DND-41 (cell line): ENCODE measurements around the gene SMARCAL1.

Source experiments
- CTCF ChIP-seq: IDR thresholded peaks from 2 replicates; pipeline ENCODE4 v1.5.1; 2012; ENCODE audit warnings: borderline replicate concordance, low read length, moderate library complexity, mild to moderate bottlenecking; ENCODE audit not compliant: poor library complexity, severe bottlenecking; ENCODE audit errors: extremely low read depth
- EZH2 ChIP-seq: IDR thresholded peaks from 3 replicates; pipeline ENCODE4 v1.6.1; 2012; ENCODE audit warnings: borderline replicate concordance, low read depth, mild to moderate bottlenecking, moderate library complexity, low read length, inconsistent platforms; ENCODE audit not compliant: severe bottlenecking

GRCh38 chr2:216447293-216447692 lies 35.0 kb downstream of the SMARCAL1 start:
- TF ChIP-seq CTCF: no peak
- TF ChIP-seq EZH2: no peak
